Measurements from ENCODE around the gene TPCN2. TPM values are rescaled to one million over a fixed set of nuclear protein-coding genes. Genes with fewer than 3 reads are reported as not detected.
A peak's percentile ranks its signal among the peaks of the same experiment; 100 is the strongest.

The TPCN2 gene
- total and polyA plus RNA-seq, 9 of the 15 experiments (the other 6 are each of a cell fraction or from before 2014, with no cell fraction given): 0.66 to 10.2 (median 4.6) TPM

DNA sequence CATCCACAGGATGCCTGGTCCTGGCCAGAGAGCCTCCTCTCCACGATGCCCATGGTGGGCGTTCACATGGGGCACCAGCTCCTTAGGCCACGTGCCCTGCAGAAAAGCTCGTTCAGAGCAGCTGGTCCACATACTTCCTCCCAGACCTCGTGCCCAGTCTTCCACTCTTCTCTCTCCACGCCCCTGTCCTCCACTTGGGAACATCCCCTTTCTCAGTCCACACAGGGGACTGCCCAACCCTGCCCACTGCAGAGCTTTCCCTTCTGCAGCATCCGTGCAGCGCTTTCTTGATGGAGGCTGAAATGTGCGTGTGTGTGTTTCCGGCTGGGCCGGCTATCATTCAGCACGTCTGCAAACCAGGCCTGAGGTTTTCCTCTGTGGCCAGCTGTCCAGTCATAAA, 11.3 kb downstream of the TPCN2 start:
- no TSS peak for BruUV-seq (replicated peaks)
- FAIRE-seq: no peak
- no peak for TF ChIP-seq ILF3 (IDR thresholded peaks at IDR 0.05; ENCODE audit: borderline replicate concordance)
- in situ Hi-C loops (cut with MboI) (no loop called here), intact Hi-C loops (cut with micrococcal nuclease) (no loop called here)
- H3K9ac ChIP-seq (ENCODE audit: insufficient read depth in 1 of 2, low read depth in 2 of 2, low read length in 2 of 2): peak overlapping the region in 1 of 2 experiments; percentile 45; a peak in 2 of 4 replicates
- no peaks in the 10 kb centered on the region for H3K27me3 ChIP-seq (ENCODE audit: control insufficient read depth in 2 of 2, insufficient read depth in 2 of 2, low read length in 2 of 2)
- peaks cover 0 to 21% of the 10 kb centered on the region in 2 experiments; a peak in 2 of 5 replicates for H3K4me1 ChIP-seq (replicated peaks in 1 of 2; ENCODE audit: control insufficient read depth in 2 of 2, insufficient read depth in 2 of 2, low read length in 2 of 2)
- H3K79me2 ChIP-seq (ENCODE audit: control insufficient read depth, insufficient read depth, low read length): no peaks in the 10 kb centered on the region
- no peak overlapping the region for H3K4me3 ChIP-seq
- no peak overlapping the region for H3K4me2 ChIP-seq (ENCODE audit: insufficient read depth, low read length)
- no peak for ATAC-seq
- H4K20me1 ChIP-seq (replicated peaks; ENCODE audit: control insufficient read depth, insufficient read depth, low read length): peaks cover 9% of the 10 kb centered on the region; the same call in 1 of the 2 replicates
- no peak overlapping the region for H2AFZ ChIP-seq (ENCODE audit: low read depth, low read length)
- no peak for DNase-seq (ENCODE audit: extremely low read depth in 1 of 4, low spot score in 3 of 4)
- H3K36me3 ChIP-seq (ENCODE audit: control insufficient read depth, insufficient read depth, low read length): no peaks in the 10 kb centered on the region
- H3K9me3 ChIP-seq (replicated peaks; ENCODE audit: control insufficient read depth, insufficient read depth, low read depth, low read length): no peaks in the 10 kb centered on the region
- CTCF ChIA-PET (ENCODE audit: low intra/inter-chr PET ratio): no interaction called here
- H3K27ac ChIP-seq (ENCODE audit: extremely low read depth, low read depth, low read length): no peak overlapping the region
- POLR2A ChIA-PET: interaction anchor here (0.7 kb wide), 1 partner anchor 48 kb away, joined by 3 read pairs; no protein-coding TSS in a partner anchor
- 60% methylated on average over 12 of the region's 12 CpGs for WGBS (ENCODE audit: insufficient coverage, low coverage, missing lambda C conversion rate)
- no peaks in the 10 kb centered on the region for H3K9me1 ChIP-seq (ENCODE audit: control insufficient read depth, insufficient read depth, low read length)

DNA sequence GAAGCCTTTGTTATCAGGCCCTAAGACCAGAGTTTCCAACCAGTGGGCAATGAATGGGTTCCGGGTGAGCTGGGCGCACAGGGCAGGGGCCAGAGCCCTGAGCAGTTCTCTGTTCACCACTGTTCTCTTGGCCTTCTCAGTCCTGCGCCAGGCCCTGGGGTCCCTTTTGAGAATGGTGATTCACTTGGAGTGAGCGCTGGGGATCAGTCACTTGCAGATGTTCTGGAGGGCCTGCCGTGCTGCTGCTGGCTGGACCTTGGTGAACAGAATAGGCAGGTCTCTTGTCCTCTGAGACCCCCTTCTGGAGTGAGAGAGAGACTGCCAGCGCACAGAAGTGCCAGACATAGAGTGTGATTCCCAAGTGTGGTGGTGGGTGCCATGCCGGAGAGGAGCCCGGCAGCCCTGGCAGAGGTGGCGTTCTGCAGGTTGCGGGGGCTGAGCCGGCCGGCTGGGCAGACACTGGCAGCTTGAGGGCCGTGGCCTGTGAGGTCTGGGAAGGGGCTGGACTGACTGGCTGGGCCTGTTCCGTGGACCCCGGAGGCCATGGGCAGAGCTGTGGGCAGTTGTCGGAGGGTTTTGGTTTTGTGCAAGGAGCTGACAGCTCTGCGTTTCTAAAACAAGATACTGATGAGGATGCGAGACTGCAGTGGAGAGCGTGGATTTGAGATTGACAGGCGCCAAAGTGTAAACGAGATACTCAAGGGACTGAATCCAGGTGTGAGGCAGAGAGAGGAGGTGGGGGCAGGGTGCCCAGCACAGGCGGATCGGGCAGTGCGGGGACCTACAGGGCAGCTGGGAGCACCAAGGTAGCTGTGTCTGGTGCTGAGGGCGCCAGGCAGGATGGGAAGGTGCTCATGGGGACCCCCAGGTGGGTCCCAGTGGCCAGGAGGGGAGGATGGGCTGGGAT, 12.3 kb downstream of the TPCN2 start:
- DNase-seq (ENCODE audit: extremely low read depth in 1 of 4, low spot score in 3 of 4): no peak
- intact Hi-C loops (cut with micrococcal nuclease): no loop called here
- Histone ChIP-seq H3K4me3 (no peak overlapping the region), H3K27me3 (ENCODE audit: control insufficient read depth in 2 of 2, insufficient read depth in 2 of 2, low read length in 2 of 2) (no peaks in the 10 kb centered on the region), H3K9ac (ENCODE audit: insufficient read depth in 1 of 2, low read depth in 2 of 2, low read length in 2 of 2) (no peak overlapping the region), H3K36me3 (ENCODE audit: control insufficient read depth, insufficient read depth, low read length) (no peaks in the 10 kb centered on the region), H3K4me2 (ENCODE audit: insufficient read depth, low read length) (no peak overlapping the region), H4K20me1 (replicated peaks; ENCODE audit: control insufficient read depth, insufficient read depth, low read length) (0 out of 2 replicates have a peak, but pooled peaks cover 9% of the 10 kb centered on the region), H3K4me1 (replicated peaks in 1 of 2; ENCODE audit: control insufficient read depth in 2 of 2, insufficient read depth in 2 of 2, low read length in 2 of 2) (peaks cover 0 to 30% of the 10 kb centered on the region in 2 experiments; a peak in 2 of 5 replicates), H3K9me1 (ENCODE audit: control insufficient read depth, insufficient read depth, low read length) (no peaks in the 10 kb centered on the region), H2AFZ (ENCODE audit: low read depth, low read length) (no peak overlapping the region), H3K27ac (ENCODE audit: extremely low read depth, low read depth, low read length) (no peak overlapping the region), H3K79me2 (ENCODE audit: control insufficient read depth, insufficient read depth, low read length) (no peaks in the 10 kb centered on the region), H3K9me3 (replicated peaks; ENCODE audit: control insufficient read depth, insufficient read depth, low read depth, low read length) (no peaks in the 10 kb centered on the region)
- CTCF ChIA-PET (ENCODE audit: low intra/inter-chr PET ratio): no interaction called here
- no peak for FAIRE-seq
- in situ Hi-C loops (cut with MboI): no loop called here
- POLR2A ChIA-PET: interaction anchor here (0.8 kb wide), 1 partner anchor 614 kb away, joined by 3 read pairs; the partner anchor contains the start of gene LTO1
- no TSS peak for BruUV-seq (replicated peaks)
- ATAC-seq: no peak
- WGBS (ENCODE audit: insufficient coverage, low coverage, missing lambda C conversion rate): 69% methylated on average over 24 of the region's 25 CpGs
- TF ChIP-seq, protein P1, sequence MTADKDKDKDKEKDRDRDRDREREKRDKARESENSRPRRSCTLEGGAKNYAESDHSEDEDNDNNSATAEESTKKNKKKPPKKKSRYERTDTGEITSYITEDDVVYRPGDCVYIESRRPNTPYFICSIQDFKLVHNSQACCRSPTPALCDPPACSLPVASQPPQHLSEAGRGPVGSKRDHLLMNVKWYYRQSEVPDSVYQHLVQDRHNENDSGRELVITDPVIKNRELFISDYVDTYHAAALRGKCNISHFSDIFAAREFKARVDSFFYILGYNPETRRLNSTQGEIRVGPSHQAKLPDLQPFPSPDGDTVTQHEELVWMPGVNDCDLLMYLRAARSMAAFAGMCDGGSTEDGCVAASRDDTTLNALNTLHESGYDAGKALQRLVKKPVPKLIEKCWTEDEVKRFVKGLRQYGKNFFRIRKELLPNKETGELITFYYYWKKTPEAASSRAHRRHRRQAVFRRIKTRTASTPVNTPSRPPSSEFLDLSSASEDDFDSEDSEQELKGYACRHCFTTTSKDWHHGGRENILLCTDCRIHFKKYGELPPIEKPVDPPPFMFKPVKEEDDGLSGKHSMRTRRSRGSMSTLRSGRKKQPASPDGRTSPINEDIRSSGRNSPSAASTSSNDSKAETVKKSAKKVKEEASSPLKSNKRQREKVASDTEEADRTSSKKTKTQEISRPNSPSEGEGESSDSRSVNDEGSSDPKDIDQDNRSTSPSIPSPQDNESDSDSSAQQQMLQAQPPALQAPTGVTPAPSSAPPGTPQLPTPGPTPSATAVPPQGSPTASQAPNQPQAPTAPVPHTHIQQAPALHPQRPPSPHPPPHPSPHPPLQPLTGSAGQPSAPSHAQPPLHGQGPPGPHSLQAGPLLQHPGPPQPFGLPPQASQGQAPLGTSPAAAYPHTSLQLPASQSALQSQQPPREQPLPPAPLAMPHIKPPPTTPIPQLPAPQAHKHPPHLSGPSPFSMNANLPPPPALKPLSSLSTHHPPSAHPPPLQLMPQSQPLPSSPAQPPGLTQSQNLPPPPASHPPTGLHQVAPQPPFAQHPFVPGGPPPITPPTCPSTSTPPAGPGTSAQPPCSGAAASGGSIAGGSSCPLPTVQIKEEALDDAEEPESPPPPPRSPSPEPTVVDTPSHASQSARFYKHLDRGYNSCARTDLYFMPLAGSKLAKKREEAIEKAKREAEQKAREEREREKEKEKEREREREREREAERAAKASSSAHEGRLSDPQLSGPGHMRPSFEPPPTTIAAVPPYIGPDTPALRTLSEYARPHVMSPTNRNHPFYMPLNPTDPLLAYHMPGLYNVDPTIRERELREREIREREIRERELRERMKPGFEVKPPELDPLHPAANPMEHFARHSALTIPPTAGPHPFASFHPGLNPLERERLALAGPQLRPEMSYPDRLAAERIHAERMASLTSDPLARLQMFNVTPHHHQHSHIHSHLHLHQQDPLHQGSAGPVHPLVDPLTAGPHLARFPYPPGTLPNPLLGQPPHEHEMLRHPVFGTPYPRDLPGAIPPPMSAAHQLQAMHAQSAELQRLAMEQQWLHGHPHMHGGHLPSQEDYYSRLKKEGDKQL (CRISPR knock-in tag; IDR thresholded peaks at IDR 0.05; ENCODE audit: borderline replicate concordance): no peak
- TF ChIP-seq ZBED1 (IDR thresholded peaks at IDR 0.05) (no peak), PTTG1 (tag; IDR thresholded peaks at IDR 0.05; ENCODE audit: low read depth) (no peak), CHD4 (IDR thresholded peaks at IDR 0.05; ENCODE audit: insufficient read depth, insufficient replicate concordance, low read depth, low read length, poor library complexity, severe bottlenecking) (no peak), HNRNPUL1 (IDR thresholded peaks at IDR 0.05; ENCODE audit: low read length) (no peak), ZNF140 (CRISPR knock-in tag; IDR thresholded peaks at IDR 0.05) (no peak), ZNF263 (CRISPR knock-in tag; IDR thresholded peaks at IDR 0.05; ENCODE audit: borderline replicate concordance) (no peak), THRAP3 (IDR thresholded peaks at IDR 0.05; ENCODE audit: borderline replicate concordance) (no peak)

Data from K562 (cell line).